Neural progenitor cell (in vitro differentiated cells): ENCODE measurements around the gene MRPL39. TPM values are rescaled to one million over a fixed set of nuclear protein-coding genes. Genes with fewer than 3 reads are reported as not detected.
"Not testable (repeated sequence)": the region's sequence is repeated elsewhere in the genome, so short reads cannot be mapped to it uniquely, and the experiment has no call there.

Experiments used
- DNase-seq: peaks from one replicate; pipeline ENCODE4 v3.0.0-alpha.2; 2016; ENCODE audit warnings: low spot score
- H2AFZ ChIP-seq: fragments of 200-600 bp; sonication (generic); replicated peaks from 2 replicates; pipeline ENCODE4 v1.6.1; 2016; ENCODE audit warnings: antibody characterized with exemption
- H3F3A ChIP-seq: fragments of 200-600 bp; sonication (generic); 2 replicates; pipeline ENCODE4 v1.6.1; 2016; ENCODE audit warnings: antibody characterized with exemption, low read depth
- H3K27ac ChIP-seq: fragments of 200-600 bp; sonication (generic); 2 replicates; pipeline ENCODE4 v1.5.1; 2016; ENCODE audit warnings: mild to moderate bottlenecking
- H3K27me3 ChIP-seq: fragments of 200-600 bp; sonication (generic); 2 replicates; pipeline ENCODE4 v1.6.1; 2016; ENCODE audit warnings: mild to moderate bottlenecking, moderate library complexity
- H3K36me3 ChIP-seq: fragments of 200-600 bp; sonication (generic); 2 replicates; pipeline ENCODE4 v1.5.1; 2016
- H3K4me1 ChIP-seq: fragments of 200-600 bp; sonication (generic); 2 replicates; pipeline ENCODE4 v1.6.1; 2016; ENCODE audit warnings: mixed run types
- H3K4me2 ChIP-seq: fragments of 200-600 bp; sonication (generic); 2 replicates; pipeline ENCODE4 v1.6.1; 2016
- H3K4me3 ChIP-seq: fragments of 200-600 bp; sonication (generic); 2 replicates; pipeline ENCODE4 v1.5.1; 2016
- H3K79me2 ChIP-seq: fragments of 200-600 bp; sonication (generic); 2 replicates; pipeline ENCODE4 v1.6.1; 2016; ENCODE audit warnings: low read depth
- H3K9ac ChIP-seq: fragments of 200-600 bp; sonication (generic); 2 replicates; pipeline ENCODE4 v1.6.1; 2016
- H3K9me3 ChIP-seq: fragments of 200-600 bp; sonication (generic); 2 replicates; pipeline ENCODE4 v1.5.1; 2016; ENCODE audit warnings: low read depth
- H4K20me1 ChIP-seq: fragments of 200-600 bp; sonication (generic); 2 replicates; pipeline ENCODE4 v1.6.1; 2016; ENCODE audit warnings: low read depth
- H3K27ac Mint-ChIP-seq: 3 replicates; pipeline ENCODE4 v1.8.0; 2021; ENCODE audit warnings: mixed read lengths
- H3K27me3 Mint-ChIP-seq: 2 replicates; pipeline ENCODE4 v1.8.0; 2022; ENCODE audit warnings: low read depth, mild to moderate bottlenecking, inconsistent platforms, moderate library complexity, mixed read lengths; ENCODE audit not compliant: insufficient read depth
- H3K36me3 Mint-ChIP-seq: 3 replicates; pipeline ENCODE4 v1.8.0; 2021; ENCODE audit warnings: mixed read lengths
- H3K4me1 Mint-ChIP-seq: 3 replicates; pipeline ENCODE4 v1.8.0; 2021; ENCODE audit warnings: mixed read lengths
- H3K4me3 Mint-ChIP-seq: 3 replicates; pipeline ENCODE4 v1.8.0; 2021; ENCODE audit warnings: mild to moderate bottlenecking, moderate library complexity, mixed read lengths
- H3K9me3 Mint-ChIP-seq: 3 replicates; pipeline ENCODE4 v1.8.0; 2020; ENCODE audit warnings: mixed read lengths
- CTCF ChIP-seq: fragments of 200-600 bp; sonication (generic); IDR thresholded peaks from 2 replicates; pipeline ENCODE4 v1.5.1; 2017; ENCODE audit warnings: antibody characterized with exemption, mild to moderate bottlenecking
- EZH2 ChIP-seq: fragments of 200-600 bp; sonication (generic); IDR thresholded peaks from 2 replicates; pipeline ENCODE4 v1.6.1; 2017; ENCODE audit warnings: antibody characterized with exemption, mild to moderate bottlenecking, moderate library complexity
- EZH2phosphoT487 ChIP-seq: fragments of 200-600 bp; sonication (generic); IDR thresholded peaks from 2 replicates; pipeline ENCODE4 v1.6.1; 2017; ENCODE audit warnings: antibody characterized with exemption
- total RNA-seq: library from RNA; depleted of rRNA; stranded (reverse); fragments of >200 nt; gene quantifications from 2 replicates; pipeline ENCODE4 v1.2.3, GENCODE V29; 2015; ENCODE audit warnings: low replicate concordance

MRPL39 gene
- total RNA-seq, 1 donor from 2014 or later, result 63.1 TPM

DNA sequence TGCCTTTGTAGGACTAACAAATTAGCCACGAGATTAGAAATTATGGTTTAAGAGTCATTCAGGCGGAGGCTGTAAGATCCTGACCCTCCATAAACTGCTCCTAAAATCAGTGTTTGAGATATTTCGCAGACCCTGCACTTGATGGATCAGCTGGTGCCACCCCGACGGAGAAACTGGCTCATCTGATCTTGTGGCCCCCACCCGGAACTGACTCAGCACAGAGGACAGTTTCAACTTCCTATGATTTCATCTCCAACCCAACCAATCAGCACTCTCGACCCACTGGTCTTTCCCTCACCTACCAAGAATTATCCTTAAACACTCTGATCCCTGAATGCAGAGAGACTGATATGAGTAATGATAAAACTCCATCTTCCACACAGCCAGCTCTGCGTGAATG lies 28.0 kb upstream of the MRPL39 start:
- Histone ChIP-seq H4K20me1 (no peaks in the 10 kb centered on the region), H2AFZ (no peak overlapping the region)

DNA sequence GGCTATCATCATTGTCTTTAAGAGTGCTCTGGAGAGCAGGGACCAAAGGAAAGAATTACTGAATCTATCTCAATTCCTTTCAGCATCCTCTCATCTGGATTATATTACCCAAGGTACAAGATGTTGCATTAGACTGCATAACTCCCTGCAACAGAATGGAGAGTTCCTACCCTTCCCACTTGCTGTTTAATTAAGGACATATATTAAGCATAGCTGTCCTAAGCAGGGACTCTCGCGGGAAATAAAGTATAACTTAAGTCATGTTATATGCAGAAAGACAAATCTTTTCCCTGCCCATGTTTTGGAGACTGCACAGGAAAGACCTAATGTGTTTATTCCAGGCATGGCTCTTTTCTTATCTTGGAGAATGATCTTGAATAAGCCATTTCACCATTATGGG lies 25.0 kb upstream of the MRPL39 start:
- no peak for DNase-seq
- Histone ChIP-seq H3F3A (no peaks in the 10 kb centered on the region), H3K4me3 (no peak overlapping the region), H3K27ac (no peak overlapping the region), H3K9me3 (no peaks in the 10 kb centered on the region), H3K27me3 (no peaks in the 10 kb centered on the region), H3K36me3 (no peaks in the 10 kb centered on the region), H3K79me2 (no peaks in the 10 kb centered on the region), H3K9ac (no peak overlapping the region), H2AFZ (no peak overlapping the region), H3K4me1 (peaks cover 8% of the 10 kb centered on the region), H4K20me1 (no peaks in the 10 kb centered on the region), H3K4me2 (no peak overlapping the region)
- no peak overlapping the region for H3K4me3 Mint-ChIP-seq
- H3K27ac Mint-ChIP-seq, result no peak overlapping the region
- H3K4me1 Mint-ChIP-seq, result peaks cover 8% of the 10 kb centered on the region
- TF ChIP-seq EZH2phosphoT487 (no peak), CTCF (no peak)
- H3K9me3 Mint-ChIP-seq, result no peaks in the 10 kb centered on the region
- H3K36me3 Mint-ChIP-seq, result no peaks in the 10 kb centered on the region
- peaks cover 2% of the 10 kb centered on the region for H3K27me3 Mint-ChIP-seq

More for the DNA sequence above, 28.0 kb upstream of the MRPL39 start:
- Histone ChIP-seq H3K27ac (no peak overlapping the region), H3K79me2 (no peaks in the 10 kb centered on the region), H3K27me3 (peaks cover 26% of the 10 kb centered on the region), H3F3A (peaks cover 6% of the 10 kb centered on the region), H3K36me3 (no peaks in the 10 kb centered on the region), H3K4me1 (peaks cover 9% of the 10 kb centered on the region), H3K4me3 (no peak overlapping the region), H3K9me3 (no peaks in the 10 kb centered on the region), H3K9ac (no peak overlapping the region), H3K4me2 (no peak overlapping the region)
- TF ChIP-seq EZH2, result no peak
- Mint-ChIP-seq H3K27me3 (peaks cover 3% of the 10 kb centered on the region), H3K4me3 (no peak overlapping the region), H3K36me3 (no peaks in the 10 kb centered on the region), H3K9me3 (no peaks in the 10 kb centered on the region), H3K4me1 (peaks cover 16% of the 10 kb centered on the region), H3K27ac (no peak overlapping the region)
- no peak for DNase-seq

DNA sequence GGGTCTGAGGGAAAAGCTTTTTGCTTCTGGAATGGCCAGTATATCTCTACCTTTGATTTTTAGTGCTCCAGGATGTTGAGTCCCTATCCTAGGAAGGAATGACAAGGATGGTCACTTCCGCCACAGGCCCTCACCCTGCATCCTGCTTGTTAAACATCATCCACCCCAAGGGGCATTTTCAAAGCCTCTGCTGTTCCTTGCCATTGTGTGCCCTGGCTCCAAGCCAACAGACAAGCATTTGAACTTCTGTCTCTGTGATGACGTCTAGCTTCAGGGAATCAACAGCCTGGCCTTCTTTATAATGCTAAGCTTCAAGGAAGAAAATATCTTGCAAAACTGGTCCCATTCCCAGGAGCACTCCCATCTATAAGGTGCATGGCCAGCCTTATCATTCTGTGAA lies 19.5 kb upstream of the MRPL39 start:
- Histone ChIP-seq H3K9ac (no peak overlapping the region), H2AFZ (no peak overlapping the region), H3K9me3 (no peaks in the 10 kb centered on the region), H3K4me2 (no peak overlapping the region), H3F3A (peaks cover 4% of the 10 kb centered on the region), H4K20me1 (no peaks in the 10 kb centered on the region), H3K79me2 (no peaks in the 10 kb centered on the region), H3K4me3 (no peak overlapping the region), H3K27ac (no peak overlapping the region), H3K27me3 (no peaks in the 10 kb centered on the region), H3K4me1 (peaks cover 8% of the 10 kb centered on the region), H3K36me3 (no peaks in the 10 kb centered on the region)
- H3K4me1 Mint-ChIP-seq, result peaks cover 14% of the 10 kb centered on the region
- no peaks in the 10 kb centered on the region for H3K36me3 Mint-ChIP-seq
- no peaks in the 10 kb centered on the region for H3K9me3 Mint-ChIP-seq
- H3K4me3 Mint-ChIP-seq, result no peak overlapping the region
- H3K27ac Mint-ChIP-seq, result no peak overlapping the region
- DNase-seq, result no peak
- peaks cover 2% of the 10 kb centered on the region for H3K27me3 Mint-ChIP-seq
- TF ChIP-seq EZH2phosphoT487 (no peak), CTCF (no peak), EZH2 (no peak)

- not testable (repeated sequence) for H3K27me3 ChIP-seq, H3K4me3 ChIP-seq, H3K9ac ChIP-seq, H3K27ac Mint-ChIP-seq, H3K79me2 ChIP-seq, H4K20me1 ChIP-seq, H3K36me3 ChIP-seq, H3K27me3 Mint-ChIP-seq, H3K9me3 ChIP-seq, H3K9me3 Mint-ChIP-seq, H2AFZ ChIP-seq, H3K4me1 ChIP-seq, H3K27ac ChIP-seq, H3K36me3 Mint-ChIP-seq, H3F3A ChIP-seq, H3K4me3 Mint-ChIP-seq, DNase-seq, H3K4me2 ChIP-seq
- H3K4me1 Mint-ChIP-seq, result peaks cover 14% of the 10 kb centered on the region
Observed at GRCh38 chr21:25625776-25626555, 18.7 kb upstream of the MRPL39 start.
